Measurements from ENCODE around the gene FRAS1. TPM values are rescaled to one million over a fixed set of nuclear protein-coding genes. Genes with fewer than 3 reads are reported as not detected.

Gene FRAS1
- total RNA-seq, 4 donors from 2014 or later = 3.2 to 4.1 (median 3.4) TPM

GRCh38 chr4:78468272-78468671 is 411.1 kb downstream of the FRAS1 start:
- no peaks in the 10 kb centered on the region for H3K4me1 ChIP-seq
- no peak overlapping the region for H3K4me3 ChIP-seq
- TF ChIP-seq CTCF (IDR thresholded peaks at IDR 0.05) (no peak), POLR2A (IDR thresholded peaks at IDR 0.05) (no peak)
- DNase-seq = no peak
- H3K27ac ChIP-seq = no peak overlapping the region
- H3K27me3 ChIP-seq = no peaks in the 10 kb centered on the region
- no peaks in the 10 kb centered on the region for H3K9me3 ChIP-seq
- no peaks in the 10 kb centered on the region for H3K36me3 ChIP-seq

- H3K4me3 ChIP-seq = no peak overlapping the region
- no peak for DNase-seq
- H3K4me1 ChIP-seq = no peaks in the 10 kb centered on the region
- no peaks in the 10 kb centered on the region for H3K9me3 ChIP-seq
- H3K27me3 ChIP-seq = no peaks in the 10 kb centered on the region
- H3K36me3 ChIP-seq = no peaks in the 10 kb centered on the region
- H3K27ac ChIP-seq = no peak overlapping the region
- no peak for TF ChIP-seq POLR2A (IDR thresholded peaks at IDR 0.05)
Measured at GRCh38 chr4:78476108-78476704, 419.1 kb downstream of the FRAS1 start.

GRCh38 chr4:78477276-78477675 is 420.2 kb downstream of the FRAS1 start:
- H3K36me3 ChIP-seq = no peaks in the 10 kb centered on the region
- no peak overlapping the region for H3K4me3 ChIP-seq
- no peak for DNase-seq
- no peaks in the 10 kb centered on the region for H3K27me3 ChIP-seq
- no peak overlapping the region for H3K27ac ChIP-seq
- no peaks in the 10 kb centered on the region for H3K4me1 ChIP-seq
- TF ChIP-seq POLR2A (IDR thresholded peaks at IDR 0.05) = no peak
- no peak for TF ChIP-seq CTCF (IDR thresholded peaks at IDR 0.05)
- no peaks in the 10 kb centered on the region for H3K9me3 ChIP-seq

GRCh38 chr4:78478523-78478922 is 421.4 kb downstream of the FRAS1 start:
- Histone ChIP-seq H3K4me3 (no peak overlapping the region), H3K27ac (no peak overlapping the region), H3K9me3 (no peaks in the 10 kb centered on the region), H3K4me1 (no peaks in the 10 kb centered on the region), H3K27me3 (no peaks in the 10 kb centered on the region), H3K36me3 (no peaks in the 10 kb centered on the region)
- TF ChIP-seq POLR2A (IDR thresholded peaks at IDR 0.05) = no peak
- TF ChIP-seq CTCF (IDR thresholded peaks at IDR 0.05) = no peak
- no peak for DNase-seq

GRCh38 chr4:78480286-78480685 is 423.2 kb downstream of the FRAS1 start:
- no peaks in the 10 kb centered on the region for H3K36me3 ChIP-seq
- no peaks in the 10 kb centered on the region for H3K27me3 ChIP-seq
- no peak overlapping the region for H3K4me3 ChIP-seq
- TF ChIP-seq CTCF (IDR thresholded peaks at IDR 0.05) (no peak), POLR2A (IDR thresholded peaks at IDR 0.05) (no peak)
- H3K4me1 ChIP-seq = no peaks in the 10 kb centered on the region
- no peak overlapping the region for H3K27ac ChIP-seq
- no peaks in the 10 kb centered on the region for H3K9me3 ChIP-seq
- no peak for DNase-seq

GRCh38 chr4:78481180-78481579 is 424.1 kb downstream of the FRAS1 start:
- H3K27me3 ChIP-seq = no peaks in the 10 kb centered on the region
- no peak overlapping the region for H3K27ac ChIP-seq
- no peaks in the 10 kb centered on the region for H3K4me1 ChIP-seq
- no peak overlapping the region for H3K4me3 ChIP-seq
- no peaks in the 10 kb centered on the region for H3K36me3 ChIP-seq
- no peak for DNase-seq
- H3K9me3 ChIP-seq = no peaks in the 10 kb centered on the region
- no peak for TF ChIP-seq POLR2A (IDR thresholded peaks at IDR 0.05)
- no peak for TF ChIP-seq CTCF (IDR thresholded peaks at IDR 0.05)

Data from Peyer's patch (tissue), 4 donors.